ENCODE measurements around the gene STUM. TPM values are rescaled to one million over a fixed set of nuclear protein-coding genes. Genes with fewer than 3 reads are reported as not detected.

Gene STUM
- polyA plus RNA-seq, 1 of the 3 experiments (the other 2 are of a cell fraction) = not detected

GRCh38 chr1:226593541-226593940, 45.0 kb downstream of the STUM start:
- no peak overlapping the region for H3K9ac ChIP-seq
- no peak overlapping the region for H2AFZ ChIP-seq (ENCODE audit: low read depth)
- no peak overlapping the region for H3K4me3 ChIP-seq (ENCODE audit: low read depth in 2 of 2, low read length in 1 of 2)
- no peaks in the 10 kb centered on the region for H3K9me2 ChIP-seq
- H3K27me3 ChIP-seq (ENCODE audit: insufficient read depth) = no peaks in the 10 kb centered on the region; the same call in 1 of the 2 replicates
- H4K20me1 ChIP-seq (ENCODE audit: insufficient read depth) = no peaks in the 10 kb centered on the region
- ChIA-PET CTCF (interaction anchor here (1.0 to 1.4 kb wide), 3 partner anchors 16 to 44 kb away, joined by 3 to 10 read pairs (median 4); no protein-coding TSS in a partner anchor), POLR2A (no interaction called here)
- 38% methylated on average over 7 of the region's 8 CpGs for WGBS (ENCODE audit: low lambda C conversion rate)
- DNase-seq = no peak
- H3K4me1 ChIP-seq (ENCODE audit: control insufficient read depth in 1 of 2, insufficient read depth in 2 of 2, low read depth in 1 of 2, low read length in 1 of 2) = peaks cover 0 to 2% of the 10 kb centered on the region in 2 experiments; a peak in 1 of 4 replicates
- no peaks in the 10 kb centered on the region for H3K9me3 ChIP-seq
- no peaks in the 10 kb centered on the region for H3K36me3 ChIP-seq (replicated peaks in 1 of 2; ENCODE audit: control insufficient read depth in 1 of 2, insufficient read depth in 2 of 2, low read length in 1 of 2)
- H3K4me2 ChIP-seq = no peak overlapping the region
- H3K79me2 ChIP-seq (ENCODE audit: insufficient read depth) = no peaks in the 10 kb centered on the region
- H3K27ac ChIP-seq (ENCODE audit: low read depth in 2 of 2, low read length in 1 of 2) = no peak overlapping the region
- H3F3A ChIP-seq (replicated peaks; ENCODE audit: insufficient read depth) = no peaks in the 10 kb centered on the region
- TF ChIP-seq PBX3 (IDR thresholded peaks at IDR 0.05) (no peak), RAD21 (IDR thresholded peaks at IDR 0.05; ENCODE audit: low read length) (no peak)

- Histone ChIP-seq H3K9ac (no peak overlapping the region), H3K9me3 (no peaks in the 10 kb centered on the region), H3K4me3 (ENCODE audit: low read depth in 2 of 2, low read length in 1 of 2) (no peak overlapping the region), H3K4me1 (ENCODE audit: control insufficient read depth in 1 of 2, insufficient read depth in 2 of 2, low read depth in 1 of 2, low read length in 1 of 2) (no peaks in the 10 kb centered on the region; a peak in 1 of 4 replicates), H3K36me3 (replicated peaks in 1 of 2; ENCODE audit: control insufficient read depth in 1 of 2, insufficient read depth in 2 of 2, low read length in 1 of 2) (no peaks in the 10 kb centered on the region), H3K79me2 (ENCODE audit: insufficient read depth) (no peaks in the 10 kb centered on the region), H3K4me2 (no peak overlapping the region), H2AFZ (ENCODE audit: low read depth) (no peak overlapping the region), H3K9me2 (no peaks in the 10 kb centered on the region), H4K20me1 (ENCODE audit: insufficient read depth) (no peaks in the 10 kb centered on the region), H3K27me3 (ENCODE audit: insufficient read depth) (no peaks in the 10 kb centered on the region; the same call in 1 of the 2 replicates), H3K27ac (ENCODE audit: low read depth in 2 of 2, low read length in 1 of 2) (no peak overlapping the region), H3F3A (replicated peaks; ENCODE audit: insufficient read depth) (no peaks in the 10 kb centered on the region)
- WGBS (ENCODE audit: low lambda C conversion rate) = 20% methylated on average over 4 of the region's 16 CpGs
- TF ChIP-seq, protein P1, sequence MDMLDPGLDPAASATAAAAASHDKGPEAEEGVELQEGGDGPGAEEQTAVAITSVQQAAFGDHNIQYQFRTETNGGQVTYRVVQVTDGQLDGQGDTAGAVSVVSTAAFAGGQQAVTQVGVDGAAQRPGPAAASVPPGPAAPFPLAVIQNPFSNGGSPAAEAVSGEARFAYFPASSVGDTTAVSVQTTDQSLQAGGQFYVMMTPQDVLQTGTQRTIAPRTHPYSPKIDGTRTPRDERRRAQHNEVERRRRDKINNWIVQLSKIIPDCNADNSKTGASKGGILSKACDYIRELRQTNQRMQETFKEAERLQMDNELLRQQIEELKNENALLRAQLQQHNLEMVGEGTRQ (IDR thresholded peaks at IDR 0.05; ENCODE audit: borderline replicate concordance, low read depth, low read length) = no peak
- TF ChIP-seq GABPA (IDR thresholded peaks at IDR 0.05; ENCODE audit: low read depth) (no peak), PBX3 (IDR thresholded peaks at IDR 0.05) (no peak), CHD2 (IDR thresholded peaks at IDR 0.05; ENCODE audit: low read length, partially characterized antibody) (no peak), FOXM1 (IDR thresholded peaks at IDR 0.05; ENCODE audit: low read depth) (no peak), SMC3 (IDR thresholded peaks at IDR 0.05; ENCODE audit: low read depth, low read length) (no peak), ZBTB33 (IDR thresholded peaks at IDR 0.05; ENCODE audit: borderline replicate concordance, low read depth) (no peak), JUND (IDR thresholded peaks at IDR 0.05) (no peak), EZH2phosphoT487 (IDR thresholded peaks at IDR 0.05; ENCODE audit: borderline replicate concordance, low read depth) (no peak)
- TF ChIP-seq, protein P2, sequence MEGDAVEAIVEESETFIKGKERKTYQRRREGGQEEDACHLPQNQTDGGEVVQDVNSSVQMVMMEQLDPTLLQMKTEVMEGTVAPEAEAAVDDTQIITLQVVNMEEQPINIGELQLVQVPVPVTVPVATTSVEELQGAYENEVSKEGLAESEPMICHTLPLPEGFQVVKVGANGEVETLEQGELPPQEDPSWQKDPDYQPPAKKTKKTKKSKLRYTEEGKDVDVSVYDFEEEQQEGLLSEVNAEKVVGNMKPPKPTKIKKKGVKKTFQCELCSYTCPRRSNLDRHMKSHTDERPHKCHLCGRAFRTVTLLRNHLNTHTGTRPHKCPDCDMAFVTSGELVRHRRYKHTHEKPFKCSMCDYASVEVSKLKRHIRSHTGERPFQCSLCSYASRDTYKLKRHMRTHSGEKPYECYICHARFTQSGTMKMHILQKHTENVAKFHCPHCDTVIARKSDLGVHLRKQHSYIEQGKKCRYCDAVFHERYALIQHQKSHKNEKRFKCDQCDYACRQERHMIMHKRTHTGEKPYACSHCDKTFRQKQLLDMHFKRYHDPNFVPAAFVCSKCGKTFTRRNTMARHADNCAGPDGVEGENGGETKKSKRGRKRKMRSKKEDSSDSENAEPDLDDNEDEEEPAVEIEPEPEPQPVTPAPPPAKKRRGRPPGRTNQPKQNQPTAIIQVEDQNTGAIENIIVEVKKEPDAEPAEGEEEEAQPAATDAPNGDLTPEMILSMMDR (IDR thresholded peaks at IDR 0.05) = no peak
- ChIA-PET CTCF (interaction anchor here (1.6 kb wide), 1 partner anchor 12 kb away, joined by 8 read pairs; no protein-coding TSS in a partner anchor), POLR2A (no interaction called here)
- DNase-seq = no peak
Measured at GRCh38 chr1:226596531-226597165, 48.1 kb downstream of the STUM start.
